Progenitor cell of endocrine pancreas (in vitro differentiated cells): Measurements from ENCODE around the gene ABCG4. TPM values are rescaled to one million over a fixed set of nuclear protein-coding genes. Genes with fewer than 3 reads are reported as not detected.
"Not testable (repeated sequence)": the region's sequence is repeated elsewhere in the genome, so short reads cannot be mapped to it uniquely, and the experiment has no call there.

Source experiments
- DNase-seq: peaks from one replicate; pipeline ENCODE4 v3.0.0; 2021; ENCODE audit warnings: low spot score; ENCODE audit not compliant: unreplicated experiment
- H3K27ac Mint-ChIP-seq: 2 replicates; pipeline ENCODE4 v1.8.0; 2021; ENCODE audit warnings: mild to moderate bottlenecking, moderate library complexity, mixed read lengths
- H3K27me3 Mint-ChIP-seq: 2 replicates; pipeline ENCODE4 v1.8.0; 2021; ENCODE audit warnings: mixed read lengths
- H3K36me3 Mint-ChIP-seq: 2 replicates; pipeline ENCODE4 v1.8.0; 2022; ENCODE audit warnings: mixed read lengths; ENCODE audit not compliant: insufficient read depth
- H3K4me1 Mint-ChIP-seq: 2 replicates; pipeline ENCODE4 v1.8.0; 2021; ENCODE audit warnings: low read depth, mixed read lengths
- H3K4me3 Mint-ChIP-seq: 2 replicates; pipeline ENCODE4 v1.8.0; 2021; ENCODE audit warnings: low read depth, mild to moderate bottlenecking, moderate library complexity, mixed read lengths
- H3K9me3 Mint-ChIP-seq: 2 replicates; pipeline ENCODE4 v1.8.0; 2021; ENCODE audit warnings: low read depth, mixed read lengths
- total RNA-seq: library from RNA; stranded (reverse); gene quantifications from 2 replicates; pipeline ENCODE4 v1.2.1, GENCODE V29; 2021
- TF ChIP-seq, protein P1 (sequence below): fragments of 200-600 bp; sonication (generic); IDR thresholded peaks from one replicate; pipeline ENCODE4 v1.5.0; 2021; ENCODE audit warnings: antibody characterized with exemption, mild to moderate bottlenecking; ENCODE audit not compliant: unreplicated experiment

The ABCG4 gene
- total RNA-seq, 1 donor from 2014 or later = 0.53 TPM

DNA sequence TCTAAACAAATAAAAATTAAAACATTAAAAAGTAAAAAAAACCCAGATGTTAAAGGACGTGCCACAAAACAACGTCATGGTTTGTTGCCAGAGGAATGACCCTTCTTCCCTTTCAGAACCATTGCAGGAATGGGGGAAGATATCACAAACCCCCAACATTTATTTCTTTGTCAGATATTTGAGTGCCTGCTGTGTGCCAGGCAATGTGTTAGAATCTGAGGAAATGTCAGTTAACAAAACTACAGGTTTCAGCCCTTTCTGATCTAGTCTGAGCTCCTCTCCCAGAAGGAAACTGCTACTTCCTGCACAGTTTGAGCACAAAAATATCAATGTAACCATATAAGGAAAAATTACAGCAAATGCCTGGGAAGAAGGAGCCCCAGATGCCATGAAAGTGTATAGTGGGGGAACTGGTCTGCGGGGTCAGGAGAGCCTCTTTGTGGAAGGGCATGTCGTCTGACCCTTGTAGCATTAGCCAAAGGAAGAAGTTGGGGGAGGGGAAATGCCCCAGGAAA, 29.4 kb downstream of the ABCG4 start:
- Mint-ChIP-seq H3K36me3 (peaks cover 1% of the 10 kb centered on the region), H3K27ac (no peak overlapping the region), H3K4me1 (no peaks in the 10 kb centered on the region), H3K27me3 (no peaks in the 10 kb centered on the region), H3K9me3 (no peaks in the 10 kb centered on the region), H3K4me3 (no peak overlapping the region)
- TF ChIP-seq, protein P1, sequence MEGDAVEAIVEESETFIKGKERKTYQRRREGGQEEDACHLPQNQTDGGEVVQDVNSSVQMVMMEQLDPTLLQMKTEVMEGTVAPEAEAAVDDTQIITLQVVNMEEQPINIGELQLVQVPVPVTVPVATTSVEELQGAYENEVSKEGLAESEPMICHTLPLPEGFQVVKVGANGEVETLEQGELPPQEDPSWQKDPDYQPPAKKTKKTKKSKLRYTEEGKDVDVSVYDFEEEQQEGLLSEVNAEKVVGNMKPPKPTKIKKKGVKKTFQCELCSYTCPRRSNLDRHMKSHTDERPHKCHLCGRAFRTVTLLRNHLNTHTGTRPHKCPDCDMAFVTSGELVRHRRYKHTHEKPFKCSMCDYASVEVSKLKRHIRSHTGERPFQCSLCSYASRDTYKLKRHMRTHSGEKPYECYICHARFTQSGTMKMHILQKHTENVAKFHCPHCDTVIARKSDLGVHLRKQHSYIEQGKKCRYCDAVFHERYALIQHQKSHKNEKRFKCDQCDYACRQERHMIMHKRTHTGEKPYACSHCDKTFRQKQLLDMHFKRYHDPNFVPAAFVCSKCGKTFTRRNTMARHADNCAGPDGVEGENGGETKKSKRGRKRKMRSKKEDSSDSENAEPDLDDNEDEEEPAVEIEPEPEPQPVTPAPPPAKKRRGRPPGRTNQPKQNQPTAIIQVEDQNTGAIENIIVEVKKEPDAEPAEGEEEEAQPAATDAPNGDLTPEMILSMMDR = no peak
- no peak for DNase-seq

DNA sequence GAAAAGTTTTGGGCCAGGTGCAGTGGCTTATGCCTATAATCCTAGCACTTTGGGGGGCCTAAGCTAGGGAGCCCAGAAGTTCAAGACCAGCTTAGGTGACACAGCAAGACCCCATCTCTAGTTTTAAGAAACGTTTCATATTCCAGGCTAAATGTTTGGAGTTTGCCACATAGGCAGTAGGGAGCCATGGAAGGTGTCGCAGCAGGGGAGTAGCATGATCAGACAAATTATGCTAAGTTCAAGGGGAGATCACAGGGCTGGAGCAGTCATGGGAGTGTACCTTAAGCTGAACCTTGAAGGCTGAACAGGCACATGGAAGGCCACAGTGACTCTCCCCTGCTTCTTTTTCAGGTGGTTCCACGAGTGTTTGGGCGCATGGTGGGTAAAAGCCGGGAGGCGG, 30.5 kb downstream of the ABCG4 start:
- no peaks in the 10 kb centered on the region for H3K27me3 Mint-ChIP-seq
- no peaks in the 10 kb centered on the region for H3K9me3 Mint-ChIP-seq
- H3K4me1 Mint-ChIP-seq = no peaks in the 10 kb centered on the region
- H3K4me3 Mint-ChIP-seq = no peak overlapping the region
- TF ChIP-seq, protein P1 = no peak
- no peak overlapping the region for H3K27ac Mint-ChIP-seq
- no peak for DNase-seq
- peaks cover 4% of the 10 kb centered on the region for H3K36me3 Mint-ChIP-seq

GRCh38 chr11:119179983-119180382, 31.1 kb downstream of the ABCG4 start:
- H3K4me3 Mint-ChIP-seq = no peak overlapping the region
- no peaks in the 10 kb centered on the region for H3K9me3 Mint-ChIP-seq
- DNase-seq = no peak
- peaks cover 4% of the 10 kb centered on the region for H3K36me3 Mint-ChIP-seq
- no peak overlapping the region for H3K27ac Mint-ChIP-seq
- TF ChIP-seq, protein P1 = no peak
- H3K4me1 Mint-ChIP-seq = no peaks in the 10 kb centered on the region
- H3K27me3 Mint-ChIP-seq = no peaks in the 10 kb centered on the region

GRCh38 chr11:119180729-119181676, 32.2 kb downstream of the ABCG4 start:
- peaks cover 2% of the 10 kb centered on the region for H3K36me3 Mint-ChIP-seq
- DNase-seq = no peak
- H3K27me3 Mint-ChIP-seq = no peaks in the 10 kb centered on the region
- TF ChIP-seq, protein P1 = no peak
- peaks cover 8% of the 10 kb centered on the region for H3K4me1 Mint-ChIP-seq
- H3K9me3 Mint-ChIP-seq = no peaks in the 10 kb centered on the region
- no peak overlapping the region for H3K4me3 Mint-ChIP-seq
- no peak overlapping the region for H3K27ac Mint-ChIP-seq

DNA sequence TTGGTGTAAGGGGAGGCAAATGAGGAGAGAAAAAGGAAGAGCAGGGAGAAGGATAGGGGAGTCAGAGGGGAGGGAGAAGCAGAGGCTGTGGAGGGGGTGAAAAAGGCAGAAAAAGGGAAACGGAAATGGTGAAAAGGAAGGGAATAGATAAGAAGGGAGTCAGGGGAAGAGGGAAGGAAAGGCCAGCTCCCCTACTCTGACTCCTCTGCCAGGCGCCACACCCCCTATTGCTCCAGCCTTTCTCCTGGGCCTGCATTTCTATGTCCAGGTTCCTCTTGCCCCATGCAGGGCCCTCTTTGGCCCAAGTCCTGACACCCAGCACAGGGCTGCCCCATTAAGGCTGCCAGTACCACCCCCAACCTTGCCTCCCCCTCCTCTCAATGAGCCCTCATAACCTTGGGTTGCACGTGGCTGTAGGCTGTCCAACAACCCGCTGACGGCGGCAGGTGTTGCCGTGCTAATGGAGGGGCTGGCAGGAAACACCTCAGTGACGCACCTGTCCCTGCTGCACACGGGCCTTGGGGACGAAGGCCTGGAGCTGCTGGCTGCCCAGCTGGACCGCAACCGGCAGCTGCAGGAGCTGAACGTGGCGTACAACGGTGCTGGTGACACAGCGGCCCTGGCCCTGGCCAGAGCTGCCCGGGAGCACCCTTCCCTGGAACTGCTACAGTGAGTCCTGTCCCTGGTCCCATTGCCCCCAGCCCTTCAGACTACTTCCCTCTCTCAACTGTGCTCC, 33.0 kb downstream of the ABCG4 start:
- TF ChIP-seq, protein P1 = no peak
- H3K4me1 Mint-ChIP-seq = peaks cover 14% of the 10 kb centered on the region
- H3K36me3 Mint-ChIP-seq = peaks cover 2% of the 10 kb centered on the region
- no peak overlapping the region for H3K4me3 Mint-ChIP-seq
- H3K27ac Mint-ChIP-seq = no peak overlapping the region
- H3K9me3 Mint-ChIP-seq = no peaks in the 10 kb centered on the region
- no peaks in the 10 kb centered on the region for H3K27me3 Mint-ChIP-seq
- DNase-seq = no peak

- peaks cover 16% of the 10 kb centered on the region for H3K4me1 Mint-ChIP-seq
- H3K36me3 Mint-ChIP-seq, H3K27ac Mint-ChIP-seq, DNase-seq, H3K27me3 Mint-ChIP-seq, H3K4me3 Mint-ChIP-seq, H3K9me3 Mint-ChIP-seq: not testable (repeated sequence)
These were observed 35.5 kb downstream of the ABCG4 start for GRCh38 chr11:119184399-119184798.
